HFF-Myc (cell line): ENCODE measurements around the gene POGLUT3.

Experiments
- DNase-seq: peaks from one replicate; pipeline ENCODE4 v3.0.0-alpha.2; 2011; ENCODE audit warnings: low read depth; ENCODE audit errors: extremely low read depth
- H3K4me3 ChIP-seq: replicated peaks from 2 replicates; pipeline ENCODE4 v1.5.1; 2011; ENCODE audit warnings: low read depth, mild to moderate bottlenecking, control low read depth, low read length
- CTCF ChIP-seq: IDR thresholded peaks from 2 replicates; pipeline ENCODE4 v1.5.1; 2012; ENCODE audit warnings: mild to moderate bottlenecking, low read depth, low read length, control low read depth; ENCODE audit errors: missing control alignments

Gene POGLUT3

GRCh38 chr11:108495326-108495725 lies 2.9 kb downstream of the POGLUT3 start:
- H3K4me3 ChIP-seq: no peak overlapping the region
- no peak for DNase-seq
- TF ChIP-seq CTCF: no peak

- DNase-seq: no peak
- no peak for TF ChIP-seq CTCF
- no peak overlapping the region for H3K4me3 ChIP-seq
Observed at GRCh38 chr11:108494182-108494581, 4.0 kb downstream of the POGLUT3 start.

- TF ChIP-seq CTCF: no peak
- no peak for DNase-seq
- H3K4me3 ChIP-seq: no peak overlapping the region
Observed at GRCh38 chr11:108491936-108492335, 6.2 kb downstream of the POGLUT3 start.

GRCh38 chr11:108486828-108487227 lies 11.4 kb downstream of the POGLUT3 start:
- H3K4me3 ChIP-seq: no peak overlapping the region
- TF ChIP-seq CTCF: no peak
- DNase-seq: no peak

GRCh38 chr11:108486331-108486730 lies 11.9 kb downstream of the POGLUT3 start:
- TF ChIP-seq CTCF: no peak
- H3K4me3 ChIP-seq: no peak overlapping the region
- DNase-seq: no peak

GRCh38 chr11:108483163-108483562 lies 15.0 kb downstream of the POGLUT3 start:
- H3K4me3 ChIP-seq: no peak overlapping the region
- TF ChIP-seq CTCF: no peak
- no peak for DNase-seq
